HUES64 (cell line): ENCODE results near the gene STX18.

Experiments
- H3K27ac ChIP-seq: 2 replicates; pipeline ENCODE4 v1.7.0; 2013; ENCODE audit warnings: low read depth, low read length, inconsistent platforms
- H3K27me3 ChIP-seq: 2 replicates; pipeline ENCODE4 v1.6.1; 2013; ENCODE audit warnings: mild to moderate bottlenecking, low read length; ENCODE audit not compliant: insufficient read depth
- H3K36me3 ChIP-seq: 2 replicates; pipeline ENCODE4 v1.6.1; 2013; ENCODE audit warnings: mild to moderate bottlenecking, low read length; ENCODE audit not compliant: insufficient read depth
- H3K4me1 ChIP-seq: 2 replicates; pipeline ENCODE4 v1.6.1; 2013; ENCODE audit warnings: mild to moderate bottlenecking, low read length, moderate library complexity; ENCODE audit not compliant: insufficient read depth
- H3K4me3 ChIP-seq: 2 replicates; pipeline ENCODE4 v1.5.1; 2013; ENCODE audit warnings: mild to moderate bottlenecking, low read length, moderate library complexity
- H3K9ac ChIP-seq: 2 replicates; pipeline ENCODE4 v1.6.1; 2013; ENCODE audit warnings: mild to moderate bottlenecking, low read depth, low read length
- H3K9me3 ChIP-seq: 2 replicates; pipeline ENCODE4 v1.6.1; 2013; ENCODE audit warnings: low read depth, low read length; ENCODE audit not compliant: insufficient read depth
- WGBS: fragments of 150-250, 120-280 bp; methylation state at CpG from one replicate; pipeline ENCODE4 v1.1.7; 2013; ENCODE audit warnings: missing lambda C conversion rate; 5-methylcytosine and 5-hydroxymethylcytosine counted together

STX18 gene

DNA sequence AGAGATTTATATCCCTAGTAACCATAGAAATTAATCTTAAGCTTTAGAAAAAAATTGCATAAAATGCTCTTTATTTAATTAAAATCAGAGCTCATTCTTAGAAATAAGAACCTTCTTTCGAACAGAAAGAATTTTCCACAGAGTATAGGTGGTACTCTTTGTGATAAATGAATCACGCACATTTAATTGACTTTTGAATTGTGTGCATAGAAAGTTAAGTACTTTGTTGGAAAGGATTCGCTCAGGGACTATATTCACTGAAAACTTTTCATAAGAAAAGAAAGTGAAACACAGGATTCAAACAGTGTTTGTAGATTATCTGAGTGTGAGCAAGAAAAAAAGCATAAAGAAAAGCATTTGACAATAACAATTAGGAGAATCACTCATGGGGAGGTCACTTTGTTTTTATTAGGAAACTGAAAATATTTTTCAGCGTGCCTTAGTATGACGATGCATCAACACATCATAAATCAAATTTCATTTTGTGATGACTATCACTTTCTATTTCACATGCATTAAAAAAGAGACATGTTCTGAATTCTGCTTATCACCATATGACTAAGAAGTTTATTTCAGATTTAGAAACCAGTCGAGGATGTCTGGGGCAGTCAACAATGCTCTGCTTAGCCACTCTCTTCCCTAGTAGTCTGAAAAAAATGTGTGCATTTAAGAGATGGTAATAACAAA is 49.5 kb downstream of the STX18 start:
- no peak overlapping the region for H3K4me3 ChIP-seq
- peaks cover 13% of the 10 kb centered on the region for H3K4me1 ChIP-seq
- H3K27me3 ChIP-seq: no peaks in the 10 kb centered on the region
- H3K9me3 ChIP-seq: no peaks in the 10 kb centered on the region
- no peak overlapping the region for H3K9ac ChIP-seq
- no peaks in the 10 kb centered on the region for H3K36me3 ChIP-seq
- WGBS: 91% methylated on average over 6 of the region's 6 CpGs
- no peak overlapping the region for H3K27ac ChIP-seq

DNA sequence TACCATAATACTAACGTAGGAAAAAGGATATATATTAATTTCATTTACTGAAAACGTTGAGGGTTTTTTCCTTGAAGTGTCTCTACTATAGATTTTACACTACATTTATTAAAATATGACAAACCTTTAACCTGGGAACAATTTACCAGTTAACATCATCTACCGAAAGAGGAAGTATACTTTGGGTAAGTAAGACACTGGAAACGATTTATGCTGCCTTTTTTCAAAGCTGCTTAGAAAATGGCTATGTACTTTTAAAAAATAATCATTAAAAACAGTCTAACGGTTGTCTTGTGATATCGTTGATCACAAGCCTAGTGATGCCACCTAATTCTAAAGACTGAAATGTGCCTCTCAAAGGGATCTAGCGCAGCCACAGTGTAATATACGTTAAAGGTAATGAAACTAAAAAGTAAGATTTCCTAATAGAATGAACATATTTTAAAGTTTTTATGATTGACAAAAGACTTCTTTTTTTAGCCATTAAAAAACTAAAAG is 50.4 kb downstream of the STX18 start:
- Histone ChIP-seq H3K27me3 (no peaks in the 10 kb centered on the region), H3K4me1 (peaks cover 4% of the 10 kb centered on the region; the same call in 1 of the 2 replicates), H3K9me3 (no peaks in the 10 kb centered on the region), H3K27ac (no peak overlapping the region), H3K9ac (no peak overlapping the region), H3K4me3 (no peak overlapping the region), H3K36me3 (no peaks in the 10 kb centered on the region)
- 98% methylated on average over 4 of the region's 8 CpGs for WGBS

DNA sequence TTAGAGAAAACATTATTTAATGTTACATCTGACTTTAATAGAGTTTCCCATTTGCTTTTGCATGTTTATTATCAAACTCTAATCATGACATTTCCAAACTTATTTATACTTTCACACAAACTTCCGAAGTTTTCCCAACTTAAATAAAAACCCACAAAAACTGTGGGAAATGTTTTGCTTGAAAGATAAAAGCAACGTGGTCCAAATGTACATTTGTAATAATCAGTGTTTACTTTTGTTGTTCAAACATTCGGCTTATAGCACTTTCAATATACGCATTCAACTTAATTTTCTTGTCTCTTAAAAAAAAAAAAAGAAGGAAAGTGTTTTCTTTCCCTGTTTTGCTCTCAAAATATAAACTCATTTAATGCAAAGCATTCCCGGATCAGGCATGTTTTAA is 51.0 kb downstream of the STX18 start:
- Histone ChIP-seq H3K36me3 (no peaks in the 10 kb centered on the region), H3K9me3 (no peaks in the 10 kb centered on the region), H3K9ac (no peak overlapping the region), H3K27ac (no peak overlapping the region), H3K4me1 (0 out of 2 replicates have a peak, but pooled peaks cover 4% of the 10 kb centered on the region), H3K4me3 (no peak overlapping the region), H3K27me3 (no peaks in the 10 kb centered on the region)
- 88% methylated on average over 4 of the region's 5 CpGs for WGBS

DNA sequence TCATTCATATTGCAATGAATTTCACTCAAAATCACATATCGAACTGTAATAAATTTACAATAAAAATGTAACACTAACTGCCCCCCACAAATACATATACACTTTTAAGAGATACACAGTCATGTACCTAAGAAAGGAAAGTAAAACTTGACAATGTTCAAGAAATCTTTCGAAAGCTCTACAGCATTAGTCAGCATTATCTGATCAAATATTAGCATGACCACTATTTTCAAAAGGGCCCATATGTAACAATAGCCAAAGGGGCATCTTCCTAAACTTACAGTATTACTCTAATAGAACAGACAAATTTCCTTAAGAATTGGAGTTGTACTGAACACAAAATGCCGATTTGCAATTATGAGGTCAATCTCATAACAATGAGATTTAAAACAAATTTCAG is 51.8 kb downstream of the STX18 start:
- 95% methylated on average over 3 of the region's 3 CpGs for WGBS
- no peaks in the 10 kb centered on the region for H3K9me3 ChIP-seq
- H3K4me1 ChIP-seq: 0 out of 2 replicates have a peak, but pooled peaks cover 4% of the 10 kb centered on the region
- H3K27ac ChIP-seq: no peak overlapping the region
- H3K9ac ChIP-seq: no peak overlapping the region
- no peak overlapping the region for H3K4me3 ChIP-seq
- no peaks in the 10 kb centered on the region for H3K27me3 ChIP-seq
- H3K36me3 ChIP-seq: no peaks in the 10 kb centered on the region

- H3K4me3 ChIP-seq: no peak overlapping the region
- no peak overlapping the region for H3K27ac ChIP-seq
- no peaks in the 10 kb centered on the region for H3K27me3 ChIP-seq
- 0 out of 2 replicates have a peak, but pooled peaks cover 4% of the 10 kb centered on the region for H3K4me1 ChIP-seq
- no peak overlapping the region for H3K9ac ChIP-seq
- no peaks in the 10 kb centered on the region for H3K36me3 ChIP-seq
- 21% methylated on average over 5 of the region's 6 CpGs for WGBS
- H3K9me3 ChIP-seq: no peaks in the 10 kb centered on the region
Observed at GRCh38 chr4:4488405-4489404, 53.1 kb downstream of the STX18 start.

DNA sequence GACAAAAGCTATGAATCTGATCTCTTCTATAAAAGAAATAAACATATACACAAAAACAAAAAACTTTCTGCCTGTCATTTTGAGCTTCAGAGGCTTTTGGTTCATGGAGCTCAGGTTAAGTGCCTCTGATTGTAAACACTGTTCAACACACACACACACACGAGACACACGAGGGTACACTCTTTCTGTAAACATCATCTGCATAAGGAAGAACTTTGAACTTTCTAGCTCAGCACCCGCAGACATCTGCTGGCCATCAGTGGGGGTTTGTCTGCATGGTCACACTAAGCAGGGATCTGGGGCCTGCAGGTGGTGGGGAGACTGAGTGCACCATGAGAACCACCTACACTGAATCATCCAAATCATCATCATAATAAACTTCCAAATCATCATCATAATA is 54.9 kb downstream of the STX18 start:
- Histone ChIP-seq H3K4me1 (peaks cover 9% of the 10 kb centered on the region), H3K9ac (no peak overlapping the region), H3K36me3 (no peaks in the 10 kb centered on the region), H3K27ac (no peak overlapping the region), H3K4me3 (no peak overlapping the region), H3K9me3 (no peaks in the 10 kb centered on the region), H3K27me3 (no peaks in the 10 kb centered on the region; the same call in 1 of the 2 replicates)
- WGBS: 77% methylated on average over 3 of the region's 3 CpGs

DNA sequence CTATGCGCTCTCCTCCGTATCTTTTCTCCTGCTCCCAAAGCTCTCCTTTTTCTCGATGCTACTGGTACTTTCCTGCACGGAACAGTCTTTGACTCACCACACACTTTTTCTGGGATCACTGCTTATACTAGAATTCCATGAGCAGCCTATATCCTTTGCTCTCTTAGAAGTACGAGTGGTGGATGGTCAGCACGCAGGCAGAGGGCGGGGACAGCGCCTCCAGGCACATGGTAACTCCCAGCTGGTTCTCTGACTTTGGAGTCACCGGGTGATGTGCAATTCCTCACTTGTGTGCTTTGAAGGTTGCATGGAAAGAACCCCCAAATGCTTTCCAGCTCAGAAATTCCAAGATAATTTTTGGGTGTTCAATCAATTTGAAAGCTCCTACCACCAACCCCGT is 56.0 kb downstream of the STX18 start:
- Histone ChIP-seq H3K27me3 (no peaks in the 10 kb centered on the region; the same call in 1 of the 2 replicates), H3K9me3 (no peaks in the 10 kb centered on the region), H3K27ac (no peak overlapping the region), H3K4me1 (peaks cover 21% of the 10 kb centered on the region), H3K4me3 (no peak overlapping the region), H3K36me3 (no peaks in the 10 kb centered on the region), H3K9ac (no peak overlapping the region)
- 88% methylated on average over 10 of the region's 10 CpGs for WGBS

DNA sequence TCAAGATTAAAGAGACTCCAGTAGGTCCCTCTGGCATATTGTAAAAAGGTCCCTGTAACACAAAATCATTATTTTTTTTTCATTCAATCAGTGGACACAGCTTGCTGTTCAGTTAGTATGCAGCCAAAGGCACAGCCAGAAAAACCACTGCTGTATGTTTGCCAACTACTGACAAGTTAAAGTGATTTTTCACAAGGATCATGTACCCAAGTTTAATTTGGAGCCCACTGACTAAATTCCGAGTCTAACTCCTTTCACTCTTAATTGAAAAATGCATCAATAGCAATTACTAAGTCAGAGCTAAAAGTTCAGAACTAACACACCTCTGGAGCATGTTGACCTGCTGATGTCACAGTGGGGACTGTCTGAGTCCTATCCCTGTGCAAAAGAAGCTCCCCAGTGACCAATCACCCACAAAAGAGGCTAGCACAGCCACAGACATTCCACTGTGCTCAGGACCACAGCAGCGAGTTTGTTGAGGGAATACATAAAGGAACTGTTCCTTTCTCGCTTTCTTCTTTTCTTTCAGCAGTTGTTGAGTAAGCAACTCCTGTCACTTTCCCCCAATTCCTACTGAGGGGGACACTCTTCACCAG is 60.4 kb downstream of the STX18 start:
- no peak overlapping the region for H3K4me3 ChIP-seq
- H3K36me3 ChIP-seq: no peaks in the 10 kb centered on the region
- peaks cover 30% of the 10 kb centered on the region for H3K4me1 ChIP-seq
- H3K27me3 ChIP-seq: no peaks in the 10 kb centered on the region; the same call in 1 of the 2 replicates
- H3K27ac ChIP-seq: peak overlapping the region; percentile 68; the same call in 1 of the 2 replicates
- H3K9ac ChIP-seq: peak overlapping the region; percentile 60; the same call in 1 of the 2 replicates
- no peaks in the 10 kb centered on the region for H3K9me3 ChIP-seq
- WGBS: 57% methylated on average over 3 of the region's 3 CpGs

DNA sequence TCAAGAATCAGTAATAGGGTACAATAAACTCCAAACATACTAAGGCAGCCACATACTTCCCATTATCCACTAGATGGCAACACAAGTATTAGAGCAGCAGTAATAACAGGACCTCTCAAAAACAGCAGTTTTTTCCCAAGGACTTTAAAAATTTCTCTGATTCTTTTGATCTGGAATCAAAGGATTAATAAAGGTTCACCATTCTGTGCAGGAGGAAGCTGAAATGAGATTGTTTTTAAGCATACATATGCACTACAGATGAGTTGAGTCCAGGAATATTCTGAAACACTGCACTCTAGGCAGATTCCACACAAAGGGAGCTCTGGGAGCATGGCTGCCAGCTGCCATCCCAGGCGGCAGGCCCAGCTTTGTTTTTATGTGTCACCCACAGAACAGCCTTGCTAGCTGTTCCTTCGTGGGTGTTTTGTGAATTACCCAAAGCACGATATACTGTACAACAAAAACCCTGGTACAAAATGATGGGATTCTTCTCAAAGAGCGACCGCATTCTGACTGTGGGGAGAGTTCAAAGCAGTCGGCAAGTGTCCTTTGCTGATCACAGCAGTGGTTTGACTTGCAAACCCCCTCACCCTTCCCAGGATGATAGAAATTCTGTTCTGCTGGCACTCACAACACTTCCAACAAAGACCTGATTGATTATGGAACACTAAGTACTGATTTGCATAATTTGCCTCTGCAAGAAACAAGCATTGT is 61.0 kb downstream of the STX18 start:
- WGBS: 16% methylated on average over 6 of the region's 6 CpGs
- Histone ChIP-seq H3K4me1 (peaks cover 30% of the 10 kb centered on the region), H3K9ac (peak overlapping the region; percentile 60; the same call in 1 of the 2 replicates), H3K4me3 (no peak overlapping the region), H3K27me3 (no peaks in the 10 kb centered on the region; the same call in 1 of the 2 replicates), H3K36me3 (no peaks in the 10 kb centered on the region), H3K9me3 (no peaks in the 10 kb centered on the region), H3K27ac (peak overlapping the region; percentile 68)

- 70% methylated on average over 7 of the region's 7 CpGs for WGBS
- peaks cover 30% of the 10 kb centered on the region for H3K4me1 ChIP-seq
- no peak overlapping the region; the same call in 1 of the 2 replicates for H3K27ac ChIP-seq
- no peak overlapping the region for H3K9ac ChIP-seq
- H3K36me3 ChIP-seq: no peaks in the 10 kb centered on the region
- H3K9me3 ChIP-seq: no peaks in the 10 kb centered on the region
- H3K27me3 ChIP-seq: no peaks in the 10 kb centered on the region; the same call in 1 of the 2 replicates
- no peak overlapping the region for H3K4me3 ChIP-seq
Observed at GRCh38 chr4:4480205-4480604, 61.6 kb downstream of the STX18 start.
